GM19238 (cell line): ENCODE results near the gene PANK2.

Experiments
- DNase-seq: peaks from one replicate; pipeline ENCODE4 v3.0.0; 2011; ENCODE audit warnings: low spot score; ENCODE audit not compliant: insufficient read length

The PANK2 gene

GRCh38 chr20:3976511-3976910, 87.3 kb downstream of the PANK2 start:
- DNase-seq, result no peak
